HG03103 (cell line): ENCODE data around the gene TNFRSF14.

Experiments
- ATAC-seq: cut with Tn5 transposase; IDR thresholded peaks from one replicate; pipeline ENCODE4 v1.9.1; 2021; ENCODE audit warnings: low read depth; ENCODE audit not compliant: unreplicated experiment

The TNFRSF14 gene

GRCh38 chr1:2597441-2598328 is 41.5 kb downstream of the TNFRSF14 start:
- no peak for ATAC-seq

GRCh38 chr1:2598329-2598931 is 42.3 kb downstream of the TNFRSF14 start:
- ATAC-seq = no peak

- no peak for ATAC-seq
These were observed 45.6 kb downstream of the TNFRSF14 start for GRCh38 chr1:2601721-2602303.

- no peak for ATAC-seq
These were observed 46.2 kb downstream of the TNFRSF14 start for GRCh38 chr1:2602311-2602835.

- no peak for ATAC-seq
These were observed 46.8 kb downstream of the TNFRSF14 start for GRCh38 chr1:2602866-2603520.

- ATAC-seq = no peak
These were observed 47.5 kb downstream of the TNFRSF14 start for GRCh38 chr1:2603521-2604155.

GRCh38 chr1:2604156-2604843 is 48.1 kb downstream of the TNFRSF14 start:
- ATAC-seq = no peak

GRCh38 chr1:2604844-2605508 is 48.8 kb downstream of the TNFRSF14 start:
- ATAC-seq = no peak

GRCh38 chr1:2605509-2606395 is 49.6 kb downstream of the TNFRSF14 start:
- no peak for ATAC-seq

- ATAC-seq = no peak
These were observed 50.3 kb downstream of the TNFRSF14 start for GRCh38 chr1:2606396-2606880.

- no peak for ATAC-seq
These were observed 50.9 kb downstream of the TNFRSF14 start for GRCh38 chr1:2606881-2607621.

GRCh38 chr1:2607641-2608091 is 51.5 kb downstream of the TNFRSF14 start:
- no peak for ATAC-seq

- ATAC-seq = no peak
These were observed 53.3 kb downstream of the TNFRSF14 start for GRCh38 chr1:2609319-2610035.

- ATAC-seq = no peak
These were observed 54.1 kb downstream of the TNFRSF14 start for GRCh38 chr1:2610036-2610959.

GRCh38 chr1:2611031-2611501 is 54.9 kb downstream of the TNFRSF14 start:
- no peak for ATAC-seq
